Endodermal cell (in vitro differentiated cells): ENCODE data around the gene RAC2. TPM values are rescaled to one million over a fixed set of nuclear protein-coding genes. Genes with fewer than 3 reads are reported as not detected.

Source experiments
- DNase-seq: peaks from one replicate; pipeline ENCODE4 v3.0.0-alpha.2; 2017
- H3K27ac ChIP-seq: 2 replicates; pipeline ENCODE4 v1.5.1; 2013; ENCODE audit warnings: mild to moderate bottlenecking, low read depth, low read length, moderate library complexity
- H3K27me3 ChIP-seq: 2 replicates; pipeline ENCODE4 v1.6.1; 2013; ENCODE audit warnings: mild to moderate bottlenecking, low read length, moderate library complexity; ENCODE audit not compliant: insufficient read depth, control insufficient read depth, poor library complexity, severe bottlenecking
- H3K36me3 ChIP-seq: 2 replicates; pipeline ENCODE4 v1.7.0; 2013; ENCODE audit warnings: mild to moderate bottlenecking, low read length, moderate library complexity; ENCODE audit not compliant: control insufficient read depth, insufficient read depth
- H3K4me1 ChIP-seq: one replicate; pipeline ENCODE4 v1.7.0; 2013; ENCODE audit warnings: low read length; ENCODE audit not compliant: control insufficient read depth, insufficient read depth
- H3K4me3 ChIP-seq: 2 replicates; pipeline ENCODE4 v1.5.1; 2013; ENCODE audit warnings: mild to moderate bottlenecking, low read length, moderate library complexity
- H3K9ac ChIP-seq: 2 replicates; pipeline ENCODE4 v1.6.1; 2013; ENCODE audit warnings: mild to moderate bottlenecking, low read length, moderate library complexity; ENCODE audit not compliant: poor library complexity, severe bottlenecking; ENCODE audit errors: extremely low read depth
- H3K9me3 ChIP-seq: 2 replicates; pipeline ENCODE4 v1.6.1; 2013; ENCODE audit warnings: mild to moderate bottlenecking, low read length, moderate library complexity; ENCODE audit not compliant: control insufficient read depth
- H3K27ac Mint-ChIP-seq: 2 replicates; pipeline ENCODE4 v1.8.0; 2020; ENCODE audit warnings: mixed read lengths
- H3K27me3 Mint-ChIP-seq: 2 replicates; pipeline ENCODE4 v1.8.0; 2021; ENCODE audit warnings: mild to moderate bottlenecking, mixed read lengths; ENCODE audit not compliant: insufficient read depth
- H3K36me3 Mint-ChIP-seq: 2 replicates; pipeline ENCODE4 v1.8.0; 2020; ENCODE audit warnings: low read depth, mixed read lengths
- H3K4me1 Mint-ChIP-seq: 2 replicates; pipeline ENCODE4 v1.8.0; 2020; ENCODE audit warnings: mixed read lengths
- H3K4me3 Mint-ChIP-seq: 2 replicates; pipeline ENCODE4 v1.8.0; 2020; ENCODE audit warnings: mild to moderate bottlenecking, moderate library complexity, mixed read lengths
- H3K9me3 Mint-ChIP-seq: 2 replicates; pipeline ENCODE4 v1.8.0; 2020; ENCODE audit warnings: mild to moderate bottlenecking, mixed read lengths
- WGBS, 2 experiments: methylation state at CpG; one replicate each; pipeline versions ENCODE4 v1.1.5 to v1.1.7; 2013; ENCODE audit warnings: missing lambda C conversion rate in 2 of 2, mixed read lengths in 1 of 2; ENCODE audit not compliant: insufficient coverage in 1 of 2, insufficient read length in 1 of 2; 5-methylcytosine and 5-hydroxymethylcytosine counted together
- total RNA-seq, 2 donors: library from RNA; stranded (reverse); fragmentation: NEBNext Ultra II Directional in 1 of 2; extraction: Animal tissue kit (Norgen Biotek cat#: 25700) in 1 of 2; gene quantifications; 2 replicates in 1 of 2; 3 replicates in 1 of 2; pipeline ENCODE4 v1.2.1, GENCODE V29; 2021
- TF ChIP-seq, protein P1 (sequence below): fragments of 200-600 bp; sonication (generic); conservative IDR thresholded peaks from 2 replicates; pipeline ENCODE4 v1.5.0; 2021; ENCODE audit warnings: antibody characterized with exemption, mild to moderate bottlenecking

The RAC2 gene
- total RNA-seq, 2 donors from 2014 or later: 4.5 to 5.6 TPM

DNA sequence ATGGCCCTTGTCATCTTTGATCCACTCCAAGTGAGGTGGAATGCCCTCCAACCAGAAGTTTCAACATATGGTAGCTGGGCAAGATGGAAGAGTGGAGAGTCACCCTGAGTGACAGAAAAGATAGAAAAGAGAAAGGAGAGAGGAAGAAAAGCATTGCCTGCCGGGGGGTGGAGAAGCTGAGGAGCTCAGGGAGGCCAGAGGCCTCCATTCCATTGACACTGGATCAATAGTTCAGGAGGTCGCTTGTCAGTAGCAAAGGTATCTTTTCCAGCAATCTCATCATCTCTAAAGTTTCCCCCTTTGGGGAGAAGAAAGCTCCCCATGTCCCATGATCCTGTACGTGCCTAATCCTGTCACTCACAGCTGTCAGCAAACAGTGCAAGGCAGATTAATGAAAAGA, 49.3 kb downstream of the RAC2 start:
- peaks cover 15% of the 10 kb centered on the region for H3K4me1 ChIP-seq

DNA sequence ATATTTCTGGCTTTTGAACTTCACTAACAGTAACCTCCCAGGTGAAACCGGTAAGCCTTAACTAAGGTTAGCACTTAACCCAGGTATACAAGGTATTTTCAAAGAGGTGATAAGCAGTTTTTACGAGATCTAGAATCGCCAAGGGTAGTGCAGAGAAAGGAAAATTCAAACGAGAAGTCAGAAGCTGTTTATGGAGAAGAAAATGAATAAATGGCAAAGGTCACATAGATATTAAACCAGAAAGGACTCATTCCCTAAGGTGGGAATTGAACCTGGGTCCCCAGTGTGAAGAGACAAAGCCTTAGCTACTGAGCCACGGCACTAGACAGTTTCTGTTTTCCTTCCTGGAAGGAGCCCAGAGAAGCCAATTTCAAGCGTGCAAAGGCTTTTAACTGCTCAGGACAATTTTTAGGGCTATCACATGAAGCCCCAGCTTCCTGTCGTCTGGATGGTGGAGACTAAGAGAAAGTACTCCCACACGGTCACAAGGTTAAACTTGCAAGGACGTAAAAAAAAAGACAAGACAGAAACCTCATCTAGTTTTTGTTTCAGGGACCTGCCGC, 50.4 kb downstream of the RAC2 start:
- 93 to 94% methylated on average over 10 of the region's 10 CpGs for WGBS, 2 experiments
- no peak overlapping the region for H3K27ac Mint-ChIP-seq

More for the DNA sequence above, 49.3 kb downstream of the RAC2 start:
- Histone ChIP-seq H3K4me3 (no peak overlapping the region), H3K9me3 (peaks cover 38% of the 10 kb centered on the region), H3K27ac (no peak overlapping the region), H3K9ac (no peak overlapping the region), H3K27me3 (no peaks in the 10 kb centered on the region), H3K36me3 (no peaks in the 10 kb centered on the region)
- H3K4me1 Mint-ChIP-seq: peaks cover 25% of the 10 kb centered on the region
- DNase-seq: no peak
- H3K9me3 Mint-ChIP-seq: peaks cover 40% of the 10 kb centered on the region
- TF ChIP-seq, protein P1, sequence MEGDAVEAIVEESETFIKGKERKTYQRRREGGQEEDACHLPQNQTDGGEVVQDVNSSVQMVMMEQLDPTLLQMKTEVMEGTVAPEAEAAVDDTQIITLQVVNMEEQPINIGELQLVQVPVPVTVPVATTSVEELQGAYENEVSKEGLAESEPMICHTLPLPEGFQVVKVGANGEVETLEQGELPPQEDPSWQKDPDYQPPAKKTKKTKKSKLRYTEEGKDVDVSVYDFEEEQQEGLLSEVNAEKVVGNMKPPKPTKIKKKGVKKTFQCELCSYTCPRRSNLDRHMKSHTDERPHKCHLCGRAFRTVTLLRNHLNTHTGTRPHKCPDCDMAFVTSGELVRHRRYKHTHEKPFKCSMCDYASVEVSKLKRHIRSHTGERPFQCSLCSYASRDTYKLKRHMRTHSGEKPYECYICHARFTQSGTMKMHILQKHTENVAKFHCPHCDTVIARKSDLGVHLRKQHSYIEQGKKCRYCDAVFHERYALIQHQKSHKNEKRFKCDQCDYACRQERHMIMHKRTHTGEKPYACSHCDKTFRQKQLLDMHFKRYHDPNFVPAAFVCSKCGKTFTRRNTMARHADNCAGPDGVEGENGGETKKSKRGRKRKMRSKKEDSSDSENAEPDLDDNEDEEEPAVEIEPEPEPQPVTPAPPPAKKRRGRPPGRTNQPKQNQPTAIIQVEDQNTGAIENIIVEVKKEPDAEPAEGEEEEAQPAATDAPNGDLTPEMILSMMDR: no peak
- no peaks in the 10 kb centered on the region for H3K27me3 Mint-ChIP-seq
- 83 to 90% methylated on average over 1 to 3 of the region's 3 CpGs for WGBS, 2 experiments
- peaks cover 23% of the 10 kb centered on the region for H3K36me3 Mint-ChIP-seq
- no peak overlapping the region for H3K27ac Mint-ChIP-seq
- no peak overlapping the region for H3K4me3 Mint-ChIP-seq

DNA sequence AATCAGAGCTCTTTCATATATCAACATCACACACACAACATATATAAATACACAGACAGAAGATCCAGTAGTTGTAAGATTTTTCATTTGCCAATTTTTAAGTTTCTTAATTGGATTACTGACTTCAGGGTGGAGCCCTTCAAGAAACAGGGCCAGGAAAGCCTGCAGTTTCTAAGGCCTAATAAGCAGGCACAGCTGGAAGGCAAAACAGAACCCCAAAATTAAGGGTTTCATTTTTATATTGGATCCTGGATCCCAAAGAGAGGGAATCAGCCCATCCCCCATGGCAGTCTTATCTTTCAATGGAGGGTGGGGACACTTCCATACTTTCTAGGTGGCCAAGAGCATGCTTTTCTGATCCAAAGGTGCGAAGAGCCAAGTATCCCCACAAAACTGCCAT, 51.3 kb downstream of the RAC2 start:
- H3K27ac ChIP-seq: no peak overlapping the region
- peaks cover 38% of the 10 kb centered on the region for H3K9me3 ChIP-seq
- WGBS, 2 experiments: 96 to 100% methylated on average over 1 of the region's 1 CpG
- H3K36me3 ChIP-seq: no peaks in the 10 kb centered on the region
- no peaks in the 10 kb centered on the region for H3K27me3 Mint-ChIP-seq
- no peak overlapping the region for H3K27ac Mint-ChIP-seq
- peaks cover 40% of the 10 kb centered on the region for H3K9me3 Mint-ChIP-seq
- no peak overlapping the region for H3K4me3 Mint-ChIP-seq
- H3K9ac ChIP-seq: no peak overlapping the region
- peaks cover 29% of the 10 kb centered on the region for H3K4me1 ChIP-seq
- H3K36me3 Mint-ChIP-seq: peaks cover 27% of the 10 kb centered on the region
- no peak for DNase-seq
- peaks cover 36% of the 10 kb centered on the region for H3K4me1 Mint-ChIP-seq
- peak overlapping the region; percentile 71 for H3K4me3 ChIP-seq
- TF ChIP-seq, protein P1: no peak
- no peaks in the 10 kb centered on the region for H3K27me3 ChIP-seq

More for the DNA sequence above, 50.4 kb downstream of the RAC2 start:
- Histone ChIP-seq H3K4me1 (peaks cover 20% of the 10 kb centered on the region), H3K36me3 (no peaks in the 10 kb centered on the region), H3K27me3 (no peaks in the 10 kb centered on the region), H3K9ac (no peak overlapping the region), H3K27ac (no peak overlapping the region), H3K9me3 (peaks cover 38% of the 10 kb centered on the region), H3K4me3 (peak overlapping the region; percentile 71)
- Mint-ChIP-seq H3K27me3 (no peaks in the 10 kb centered on the region), H3K4me3 (no peak overlapping the region), H3K9me3 (peaks cover 40% of the 10 kb centered on the region), H3K4me1 (peaks cover 34% of the 10 kb centered on the region), H3K36me3 (peaks cover 27% of the 10 kb centered on the region)
- no peak for DNase-seq
- TF ChIP-seq, protein P1: no peak
